ENCODE measurements around the gene ST3GAL3. TPM values are rescaled to one million over a fixed set of nuclear protein-coding genes. Genes with fewer than 3 reads are reported as not detected.

Gene ST3GAL3
- total and polyA plus RNA-seq, 2 experiments from 2014 or later: 4.5 to 7.0 TPM

- peak; percentile 81 for TF ChIP-seq REST (IDR thresholded peaks at IDR 0.05; ENCODE audit: unreplicated experiment)
- TF ChIP-seq JUNB (IDR thresholded peaks at IDR 0.05; ENCODE audit: unreplicated experiment): no peak
- no peak for TF ChIP-seq EZH2phosphoT487 (IDR thresholded peaks at IDR 0.05; ENCODE audit: unreplicated experiment)
Measured at GRCh38 chr1:43946236-43947060, 239.1 kb downstream of the ST3GAL3 start, which contains the start of gene IPO13 (continued).

- peak overlapping the region; percentile 95 for H2AFZ ChIP-seq
- H3K79me2 ChIP-seq (replicated peaks; ENCODE audit: insufficient read depth): no peaks in the 10 kb centered on the region; the same call in 1 of the 2 replicates
- peak; percentile 0; the same call in 2 of the 3 replicates for ATAC-seq
- TF ChIP-seq EZH2phosphoT487 (IDR thresholded peaks at IDR 0.05; ENCODE audit: unreplicated experiment): no peak
- TF ChIP-seq CREB1 (CRISPR knock-in tag; IDR thresholded peaks at IDR 0.05; ENCODE audit: low read depth): no peak
- no peak for TF ChIP-seq EZH2 (IDR thresholded peaks at IDR 0.05; ENCODE audit: low read depth, unreplicated experiment)
- no peak for TF ChIP-seq NANOG (IDR thresholded peaks at IDR 0.05; ENCODE audit: borderline replicate concordance)
- TF ChIP-seq ETS1 (IDR thresholded peaks at IDR 0.05): no peak
- no peak for TF ChIP-seq POLR2AphosphoS5 (IDR thresholded peaks at IDR 0.05; ENCODE audit: low read depth)
- TF ChIP-seq ZNF462 (CRISPR knock-in tag; IDR thresholded peaks at IDR 0.05): no peak
- TF ChIP-seq ZNF114 (CRISPR knock-in tag; IDR thresholded peaks at IDR 0.05): no peak
- TF ChIP-seq JUNB (IDR thresholded peaks at IDR 0.05; ENCODE audit: unreplicated experiment): no peak
- TF ChIP-seq ZNF331 (CRISPR knock-in tag; IDR thresholded peaks at IDR 0.05; ENCODE audit: low read depth): no peak
Measured at GRCh38 chr1:43947061-43947873, 239.9 kb downstream of the ST3GAL3 start.

More at GRCh38 chr1:43947061-43947873, 239.9 kb downstream of the ST3GAL3 start:
- Histone ChIP-seq H3K27me3 (ENCODE audit: insufficient read depth) (no peaks in the 10 kb centered on the region), H3K9me2 (ENCODE audit: insufficient read depth) (no peaks in the 10 kb centered on the region), H3K4me2 (peak overlapping the region; percentile 97), H3K36me3 (ENCODE audit: insufficient read depth) (no peaks in the 10 kb centered on the region), H4K20me1 (replicated peaks; ENCODE audit: insufficient read depth) (no peaks in the 10 kb centered on the region; the same call in 1 of the 2 replicates), H3K4me3 (peak overlapping the region; percentile 88), H3F3A (replicated peaks; ENCODE audit: low read depth) (0 out of 2 replicates have a peak, but pooled peaks cover 7% of the 10 kb centered on the region), H3K27ac (ENCODE audit: low read depth) (peak overlapping the region; percentile 98; the same call in 1 of the 2 replicates), H3K4me1 (ENCODE audit: insufficient read depth) (peaks cover 5% of the 10 kb centered on the region)
- peak overlapping the region; percentile 42; the same call in 1 of the 2 replicates for H3K27ac Mint-ChIP-seq
- no peaks in the 10 kb centered on the region for H3K9me3 Mint-ChIP-seq
- peak overlapping the region; percentile 88 for H3K4me3 Mint-ChIP-seq
- H3K27me3 Mint-ChIP-seq (ENCODE audit: insufficient read depth, low read depth, poor library complexity): peaks cover 7% of the 10 kb centered on the region
- no peaks in the 10 kb centered on the region; the same call in 2 of the 3 replicates for H3K36me3 Mint-ChIP-seq (ENCODE audit: low read depth)
- no peak for DNase-seq (ENCODE audit: low spot score)
- H3K4me1 Mint-ChIP-seq: peaks cover 29% of the 10 kb centered on the region

All from GM23338 (cell line).